Activated naive CD4-positive, alpha-beta T cell treated with anti-CD3 and anti-CD28 coated beads, Interleukin-2, amount 50 U/mL, for 72 hours (primary cell): ENCODE data around the gene TFPI. TPM values are rescaled to one million over a fixed set of nuclear protein-coding genes. Genes with fewer than 3 reads are reported as not detected.
"Not testable (repeated sequence)": the region's sequence is repeated elsewhere in the genome, so short reads cannot be mapped to it uniquely, and the experiment has no call there.

Experiments used
- ATAC-seq, 2 donors: fragments of 150-1000 bp; cut with Tn5 transposase; 2 replicates each; pipeline ENCODE4 v1.10.0; 2021; ENCODE audit warnings: mild to moderate bottlenecking in 2 of 2, moderate library complexity in 2 of 2
- DNase-seq, 2 donors: peaks; one replicate each; pipeline ENCODE4 v3.0.0; 2021 to 2022; ENCODE audit warnings: low spot score in 2 of 2
- H3K27ac Mint-ChIP-seq, 2 donors: one replicate each; pipeline ENCODE4 v1.8.0; 2022; ENCODE audit warnings: mild to moderate bottlenecking in 2 of 2, mixed read lengths in 2 of 2
- H3K36me3 Mint-ChIP-seq, 2 donors: one replicate each; pipeline ENCODE4 v1.8.0; 2022; ENCODE audit warnings: mixed read lengths in 2 of 2
- H3K9me3 Mint-ChIP-seq, 2 donors: one replicate each; pipeline ENCODE4 v1.8.0; 2022; ENCODE audit warnings: mixed read lengths in 2 of 2
- total RNA-seq, 2 donors: library from RNA; stranded (reverse); gene quantifications; one replicate each; pipeline ENCODE4 v1.2.3, GENCODE V29; 2022

Gene TFPI
- total RNA-seq, 2 donors from 2014 or later: 0.34 TPM; not detected in 1

DNA sequence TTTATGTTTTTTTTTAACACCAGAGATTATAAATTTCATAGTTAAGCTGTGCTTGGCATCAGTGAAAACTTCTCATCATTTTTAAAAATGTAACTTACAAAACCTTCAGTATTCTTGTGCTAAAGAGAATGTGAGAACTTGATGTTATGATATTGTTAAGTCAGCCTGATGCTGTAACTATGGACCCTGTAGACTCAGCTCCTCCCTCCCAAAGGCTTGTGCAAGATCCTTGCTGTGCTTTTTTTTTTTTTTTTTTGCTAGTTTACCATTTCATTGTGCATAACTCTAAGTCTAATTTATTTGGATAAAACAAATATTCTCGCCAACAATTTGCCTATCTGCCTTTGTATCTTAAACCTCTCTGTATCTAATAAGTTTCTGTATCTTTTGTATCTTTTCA lies 12.9 kb upstream of the TFPI start:
- Mint-ChIP-seq H3K27ac (no peak overlapping the region), H3K9me3 (no peaks in the 10 kb centered on the region), H3K36me3 (no peaks in the 10 kb centered on the region)
- no peak for DNase-seq
- no peak for ATAC-seq

DNA sequence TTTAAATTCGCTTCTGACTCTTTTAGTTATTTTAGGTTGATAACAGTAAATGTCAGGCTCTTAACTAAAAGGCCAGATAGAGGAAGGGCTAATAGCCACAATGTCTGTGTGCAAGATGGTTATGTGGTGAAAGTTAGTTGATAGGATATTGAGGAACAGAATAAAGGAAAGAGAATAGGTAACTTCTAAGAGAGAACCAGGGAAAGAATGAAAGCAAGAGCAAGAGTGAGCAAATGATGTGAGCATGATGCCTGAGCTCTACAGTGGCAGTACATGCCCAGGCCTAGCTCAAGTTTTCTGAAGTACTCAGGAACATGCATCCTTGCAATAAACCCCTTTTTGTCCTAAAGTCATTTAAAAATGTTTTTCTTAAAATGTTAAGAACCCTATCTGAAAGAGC lies 12.5 kb upstream of the TFPI start:
- Mint-ChIP-seq H3K9me3 (no peaks in the 10 kb centered on the region), H3K36me3 (no peaks in the 10 kb centered on the region), H3K27ac (no peak overlapping the region)
- ATAC-seq: no peak
- no peak for DNase-seq

DNA sequence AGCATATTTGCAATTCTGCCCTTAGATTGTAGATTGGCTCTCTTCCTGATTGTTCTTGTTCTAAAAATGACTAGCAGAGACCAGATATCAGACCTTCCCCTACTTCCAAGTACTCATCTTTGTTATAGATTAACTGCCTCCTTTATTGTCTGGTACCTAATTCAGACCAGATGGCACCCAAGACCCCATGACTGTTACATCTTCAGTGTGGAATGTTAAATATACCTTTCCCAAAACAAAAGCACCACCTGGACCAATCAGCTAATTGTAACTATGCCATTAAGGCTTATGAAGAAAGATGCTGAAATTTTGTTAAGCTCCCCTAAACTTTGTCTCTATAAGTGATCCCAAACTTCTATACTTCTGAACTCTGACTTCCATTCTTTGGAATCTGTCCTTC lies 12.0 kb upstream of the TFPI start:
- ATAC-seq: no peak
- DNase-seq: no peak
- no peaks in the 10 kb centered on the region for H3K36me3 Mint-ChIP-seq
- no peak overlapping the region for H3K27ac Mint-ChIP-seq
- no peaks in the 10 kb centered on the region for H3K9me3 Mint-ChIP-seq

DNA sequence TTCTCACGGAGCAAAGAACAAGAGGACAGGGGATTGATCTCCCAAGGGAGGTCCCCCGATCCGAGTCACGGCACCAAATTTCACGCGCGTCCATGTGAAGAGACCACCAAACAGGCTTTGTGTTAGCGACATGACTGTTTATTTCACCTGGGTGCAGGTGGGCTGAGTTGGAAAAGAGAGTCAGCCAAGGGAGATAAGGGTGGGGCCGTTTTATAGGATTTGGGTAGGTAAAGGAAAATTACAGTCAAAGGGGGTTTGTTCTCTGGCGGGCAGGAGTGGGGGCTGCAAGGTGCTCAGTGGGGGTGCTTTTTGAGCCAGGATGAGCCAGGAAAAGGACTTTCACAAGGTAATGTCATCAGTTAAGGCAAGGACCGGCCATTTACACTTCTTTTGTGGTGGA lies 11.4 kb upstream of the TFPI start:
- not testable (repeated sequence) for H3K36me3 Mint-ChIP-seq, DNase-seq, H3K9me3 Mint-ChIP-seq, ATAC-seq, H3K27ac Mint-ChIP-seq

DNA sequence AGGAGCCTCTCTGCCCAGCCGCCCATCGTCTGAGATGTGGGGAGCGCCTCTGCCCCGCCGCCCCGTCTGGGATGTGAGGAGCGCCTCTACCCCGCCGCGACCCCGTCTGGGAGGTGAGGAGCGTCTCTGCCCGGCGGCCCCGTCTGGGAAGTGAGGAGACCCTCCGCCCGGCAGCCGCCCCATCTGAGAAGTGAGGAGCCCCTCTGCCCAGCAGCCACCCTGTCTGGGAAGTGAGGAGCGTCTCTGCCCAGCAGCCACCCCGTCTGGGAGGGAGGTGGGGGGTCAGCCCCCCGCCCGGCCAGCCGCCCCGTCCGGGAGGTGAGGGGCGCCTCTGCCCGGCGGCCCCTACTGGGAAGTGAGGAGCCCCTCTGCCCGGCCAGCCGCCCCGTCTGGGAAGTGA lies 2.3 kb upstream of the TFPI start:
- not testable (repeated sequence) for DNase-seq, H3K36me3 Mint-ChIP-seq, H3K27ac Mint-ChIP-seq, ATAC-seq, H3K9me3 Mint-ChIP-seq

DNA sequence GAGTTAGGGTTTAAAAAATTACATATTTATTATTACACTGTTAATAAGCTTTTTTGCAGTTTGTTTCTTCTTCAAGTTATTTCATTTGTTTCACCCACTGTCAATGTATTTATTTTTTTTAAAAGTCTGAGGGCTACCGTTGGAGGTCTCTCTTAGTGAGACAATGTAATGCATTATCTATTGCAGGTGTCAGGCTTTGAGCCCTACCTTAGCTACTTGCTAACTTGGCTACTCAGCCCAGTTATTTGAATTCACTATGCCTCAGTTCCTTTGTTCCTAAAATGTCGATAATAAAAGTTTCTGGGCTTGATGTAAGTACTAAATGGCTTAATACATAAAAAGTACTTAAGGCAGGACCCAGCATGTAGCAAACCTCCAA lies 458 bp upstream of the TFPI start:
- no peaks in the 10 kb centered on the region for H3K36me3 Mint-ChIP-seq
- H3K27ac Mint-ChIP-seq: no peak overlapping the region
- no peak for DNase-seq
- no peak for ATAC-seq
- no peaks in the 10 kb centered on the region for H3K9me3 Mint-ChIP-seq

DNA sequence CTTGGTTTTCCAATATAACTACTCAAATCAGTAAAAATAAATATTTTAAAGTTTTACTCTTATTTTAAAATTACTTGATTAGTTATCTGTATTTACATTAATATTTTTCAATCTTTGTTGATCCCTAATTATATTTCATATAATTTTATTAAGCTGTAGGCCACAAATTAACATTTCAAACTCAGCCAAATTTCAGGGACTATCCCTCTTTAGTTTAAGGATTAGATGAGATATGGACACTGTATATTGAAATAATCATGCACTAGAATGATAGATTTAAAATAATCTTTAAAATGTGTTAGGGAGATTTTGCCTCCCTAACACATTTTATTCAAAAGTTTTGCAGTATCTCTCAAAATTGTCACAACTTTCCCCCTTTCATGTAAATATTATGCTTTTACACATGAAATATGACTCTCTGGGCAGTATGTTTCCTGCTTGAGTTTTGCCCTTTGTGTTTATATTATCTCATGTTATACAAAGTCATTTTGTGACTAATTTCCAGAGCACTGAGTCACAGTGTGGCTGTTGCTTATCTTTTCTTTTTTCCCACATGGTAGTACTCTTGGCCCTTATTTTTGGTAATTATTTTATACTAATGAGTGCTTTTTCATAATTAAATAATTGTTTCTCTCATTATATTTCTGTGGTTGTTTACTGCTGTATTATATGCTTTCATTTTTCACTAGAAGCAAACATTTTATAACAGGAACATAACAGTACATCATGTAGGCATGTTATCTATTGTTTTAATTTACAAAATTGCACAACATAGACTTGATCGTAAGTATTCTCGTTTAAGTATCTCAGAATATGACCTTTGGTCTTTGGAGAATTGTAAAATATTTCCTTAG lies 1.2 kb downstream of the TFPI start:
- DNase-seq: no peak
- Mint-ChIP-seq H3K27ac (no peak overlapping the region), H3K9me3 (no peaks in the 10 kb centered on the region), H3K36me3 (no peaks in the 10 kb centered on the region)
- peak; percentile 64 to 89 for ATAC-seq

DNA sequence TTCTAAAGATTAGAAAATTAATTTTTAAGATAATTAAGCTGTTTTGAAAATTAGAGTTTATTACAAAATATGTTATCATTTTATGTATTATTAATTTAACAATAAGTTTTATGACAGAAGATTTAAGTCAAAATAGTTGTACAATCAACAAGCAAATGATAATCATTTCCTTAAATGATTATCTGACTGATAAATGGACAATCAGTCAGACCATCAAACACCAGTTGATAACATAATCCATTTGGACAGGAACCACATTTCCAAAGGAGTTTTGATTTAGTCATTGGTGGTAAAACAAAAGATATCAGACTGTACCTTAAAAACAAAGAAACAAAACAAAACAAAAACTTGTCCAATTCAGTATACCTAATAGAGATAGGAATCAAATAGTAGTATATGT lies 1.9 kb downstream of the TFPI start:
- no peak for DNase-seq
- Mint-ChIP-seq H3K36me3 (no peaks in the 10 kb centered on the region), H3K27ac (no peak overlapping the region), H3K9me3 (no peaks in the 10 kb centered on the region)
- no peak for ATAC-seq

DNA sequence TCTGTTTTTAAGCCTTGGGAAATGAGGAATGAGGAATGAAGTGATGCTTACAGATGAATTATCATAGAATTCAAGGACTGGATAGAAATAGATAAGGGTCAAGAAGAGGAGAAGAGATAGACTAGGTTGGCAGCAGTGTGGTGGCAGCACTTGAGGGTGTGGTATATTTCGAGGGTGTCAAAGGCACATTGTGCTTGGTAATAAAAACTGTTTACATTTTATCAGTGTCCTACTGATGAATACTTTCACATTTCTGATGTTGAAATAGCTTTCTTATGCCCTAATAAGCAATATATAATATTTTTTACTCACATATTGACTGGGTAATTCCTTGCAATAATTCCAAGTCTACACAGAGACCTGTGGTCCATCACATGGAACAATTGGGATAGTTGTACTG lies 3.4 kb downstream of the TFPI start:
- no peak for ATAC-seq
- no peaks in the 10 kb centered on the region for H3K9me3 Mint-ChIP-seq
- no peak overlapping the region for H3K27ac Mint-ChIP-seq
- H3K36me3 Mint-ChIP-seq: no peaks in the 10 kb centered on the region
- DNase-seq: no peak

DNA sequence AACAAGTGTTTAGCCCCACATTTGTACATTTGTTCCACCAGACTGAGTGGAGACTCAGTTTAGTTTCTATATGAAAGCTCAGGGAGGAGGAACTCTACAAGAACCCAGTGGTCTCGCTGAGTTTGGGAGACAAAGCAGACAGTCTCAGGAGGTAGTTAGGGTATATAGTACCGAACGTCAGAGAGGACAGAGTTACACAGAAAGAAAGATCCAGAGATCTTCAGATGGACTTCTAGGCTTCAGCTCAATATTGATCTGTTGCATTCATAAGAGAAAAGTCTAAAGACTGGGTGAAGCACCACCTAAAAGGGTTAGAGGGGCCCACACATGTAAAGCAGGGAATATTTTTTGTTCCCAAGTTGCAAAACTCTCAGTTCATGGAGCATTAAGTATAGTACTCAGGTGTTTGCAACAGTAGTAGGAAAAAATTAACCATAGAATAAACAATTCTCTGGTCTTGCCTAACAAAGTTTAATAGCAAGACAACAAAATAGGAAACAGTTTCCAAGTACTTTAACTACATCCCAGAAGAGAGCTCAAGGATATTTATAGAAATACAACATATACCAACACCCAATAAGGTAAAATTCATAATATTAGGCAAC lies 4.2 kb downstream of the TFPI start:
- DNase-seq (no peak), ATAC-seq (no peak)
- no peaks in the 10 kb centered on the region for H3K9me3 Mint-ChIP-seq
- no peaks in the 10 kb centered on the region for H3K36me3 Mint-ChIP-seq
- no peak overlapping the region for H3K27ac Mint-ChIP-seq

DNA sequence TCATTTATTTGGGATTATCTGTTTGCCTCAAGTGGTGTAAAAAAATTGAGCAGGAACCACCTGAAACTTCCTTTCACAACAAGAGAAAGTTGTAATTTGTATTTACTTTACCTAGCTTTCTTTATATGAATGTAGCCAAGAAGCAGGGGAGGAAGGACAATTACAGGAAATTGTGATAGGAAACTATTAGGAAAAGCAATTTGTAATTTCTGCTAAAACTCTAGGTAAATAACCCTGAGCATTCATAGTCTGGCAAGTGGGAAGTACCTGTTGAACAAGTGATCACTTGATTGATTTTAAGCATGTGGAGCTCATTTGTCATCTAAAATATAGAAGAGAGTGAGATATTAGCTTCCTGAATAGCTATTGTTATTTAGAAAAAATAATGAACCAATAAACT lies 5.0 kb downstream of the TFPI start:
- DNase-seq (no peak), ATAC-seq (no peak)
- Mint-ChIP-seq H3K36me3 (no peaks in the 10 kb centered on the region), H3K9me3 (no peaks in the 10 kb centered on the region), H3K27ac (no peak overlapping the region)

DNA sequence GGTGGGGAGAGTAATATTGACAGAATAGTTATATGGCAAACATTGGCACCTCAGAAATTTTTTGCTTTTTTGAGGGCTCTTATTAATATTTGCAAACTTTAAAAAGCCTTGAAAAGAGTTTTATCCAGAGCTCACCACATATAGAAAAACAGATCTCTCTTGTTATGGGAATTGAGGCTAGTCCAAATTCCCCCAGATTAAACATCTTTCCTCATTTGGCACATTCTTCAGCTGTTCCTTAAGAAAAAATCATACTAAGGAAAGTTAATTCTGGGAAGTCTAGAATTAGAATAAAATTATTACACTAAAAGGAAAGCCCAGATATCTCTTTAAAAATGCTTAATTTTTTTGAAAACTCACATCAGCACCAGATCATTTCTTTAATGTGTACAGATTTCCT lies 5.6 kb downstream of the TFPI start:
- Mint-ChIP-seq H3K36me3 (no peaks in the 10 kb centered on the region), H3K27ac (no peak overlapping the region), H3K9me3 (no peaks in the 10 kb centered on the region)
- no peak for DNase-seq
- ATAC-seq: no peak

DNA sequence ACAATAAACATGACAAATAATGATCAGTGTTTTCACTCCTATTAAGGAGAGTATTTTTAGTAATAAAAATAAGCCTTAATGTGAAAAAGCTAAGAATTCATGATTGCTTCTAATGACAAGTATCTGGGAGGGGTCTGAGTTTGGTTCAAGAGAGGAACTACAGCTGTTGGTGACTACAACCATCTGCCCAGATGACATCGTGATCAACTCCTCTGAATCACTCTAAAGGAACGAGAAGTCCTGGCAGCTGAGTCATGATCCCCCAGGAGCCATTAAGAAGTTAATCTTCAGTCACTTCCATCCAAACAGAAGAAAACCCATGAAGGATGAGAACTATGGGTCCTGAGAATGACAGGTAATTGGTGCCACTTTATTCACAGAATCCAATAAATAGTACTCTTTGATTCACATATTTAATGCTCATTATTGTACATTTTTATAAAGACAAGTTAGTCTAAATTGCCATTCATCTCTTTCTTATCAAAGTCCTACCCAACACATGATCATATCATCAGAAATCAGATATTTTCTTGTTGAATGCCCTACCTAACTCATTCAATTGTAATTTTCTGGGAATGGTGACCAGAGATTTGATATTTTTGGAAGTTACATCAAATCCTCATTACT lies 6.8 kb downstream of the TFPI start:
- Mint-ChIP-seq H3K9me3 (no peaks in the 10 kb centered on the region), H3K27ac (no peak overlapping the region), H3K36me3 (no peaks in the 10 kb centered on the region)
- DNase-seq (no peak), ATAC-seq (no peak)

DNA sequence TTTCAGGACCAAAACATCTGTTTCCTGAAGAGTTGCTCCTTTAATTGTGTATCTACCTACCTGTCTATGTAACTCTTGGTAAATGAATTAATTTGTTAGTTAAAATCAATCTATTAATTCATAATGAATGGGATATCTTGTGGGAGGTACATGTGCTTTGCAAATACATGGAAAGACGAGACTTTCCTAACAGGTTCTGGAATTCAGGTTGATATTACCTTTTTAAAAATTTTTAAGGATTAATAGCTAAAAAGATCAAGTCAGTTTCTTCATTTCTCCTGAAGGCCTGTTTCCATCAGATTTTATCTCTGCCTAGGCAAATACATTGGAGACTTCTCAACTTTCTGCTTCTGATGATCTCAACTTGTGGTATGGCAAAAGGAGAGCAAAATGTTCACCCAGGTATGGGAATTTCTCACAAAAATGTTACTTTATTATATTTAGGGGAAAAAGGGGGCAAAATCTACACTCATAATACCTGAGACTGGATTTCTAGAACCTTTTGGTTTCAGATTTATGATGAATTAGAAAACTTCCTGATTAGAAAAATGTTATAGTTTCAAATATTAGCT lies 7.4 kb downstream of the TFPI start:
- no peak overlapping the region for H3K27ac Mint-ChIP-seq
- no peaks in the 10 kb centered on the region for H3K9me3 Mint-ChIP-seq
- no peaks in the 10 kb centered on the region for H3K36me3 Mint-ChIP-seq
- ATAC-seq: no peak
- DNase-seq: no peak

DNA sequence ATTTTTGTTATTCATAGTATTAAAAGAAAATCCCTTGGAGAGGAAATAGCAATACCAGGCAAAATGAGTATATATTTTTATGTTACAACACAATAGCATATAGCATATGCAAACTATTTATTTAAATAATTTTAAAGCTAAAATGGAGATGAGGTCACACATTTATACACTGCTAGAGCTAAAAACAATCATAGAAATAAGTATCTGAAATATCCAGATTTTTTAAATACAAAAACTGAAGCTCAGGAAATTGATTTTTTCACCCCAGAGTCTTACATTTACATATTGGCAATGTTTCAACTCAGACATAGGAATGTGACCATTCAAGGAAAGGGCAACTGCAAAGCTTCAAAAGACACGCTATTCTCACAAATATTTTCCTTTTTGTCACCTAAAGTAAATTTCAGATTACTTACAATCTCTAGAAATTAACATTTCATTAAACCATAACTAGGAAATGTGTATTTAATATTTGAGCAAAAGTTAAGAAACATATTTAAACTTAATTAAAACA lies 8.9 kb downstream of the TFPI start:
- Mint-ChIP-seq H3K36me3 (no peaks in the 10 kb centered on the region), H3K27ac (no peak overlapping the region)
- no peak for ATAC-seq

DNA sequence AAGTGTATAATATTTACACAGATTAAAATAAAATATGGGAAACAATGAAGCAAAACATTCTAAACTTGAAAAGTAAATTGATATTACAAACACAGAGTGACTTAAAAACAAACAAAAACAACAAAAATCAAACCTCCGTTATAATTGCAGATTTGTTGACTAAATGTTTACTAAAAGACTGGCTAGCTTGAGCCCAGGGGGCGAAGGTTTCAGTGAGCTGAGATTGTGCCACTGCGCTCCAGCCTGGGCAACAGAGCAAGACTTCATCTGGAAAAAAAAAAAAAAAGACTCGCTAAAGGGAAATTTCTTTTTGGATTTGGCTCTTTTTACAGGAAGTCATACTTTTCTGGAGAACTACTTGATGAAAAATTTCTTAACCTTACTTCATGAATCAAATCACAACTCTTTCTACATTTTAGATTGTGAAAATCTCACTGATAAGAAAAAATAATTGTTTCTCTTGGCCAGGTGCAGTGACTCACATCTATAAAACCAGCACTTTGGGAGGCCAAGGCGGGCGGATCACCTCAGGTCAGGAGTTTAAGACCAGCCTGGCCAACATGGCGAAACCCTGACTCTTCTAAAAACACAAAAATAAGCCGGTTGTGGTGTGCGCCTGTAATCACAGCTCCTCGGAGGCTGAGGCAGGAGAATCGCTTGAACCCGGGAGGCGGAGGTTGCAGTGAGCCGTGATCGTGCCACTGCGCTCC lies 9.7 kb downstream of the TFPI start:
- Mint-ChIP-seq H3K9me3 (no peaks in the 10 kb centered on the region), H3K36me3 (no peaks in the 10 kb centered on the region), H3K27ac (no peak overlapping the region)
- no peak for ATAC-seq
- no peak for DNase-seq

More for the DNA sequence above, 8.9 kb downstream of the TFPI start:
- no peak for DNase-seq
- H3K9me3 Mint-ChIP-seq: no peaks in the 10 kb centered on the region

DNA sequence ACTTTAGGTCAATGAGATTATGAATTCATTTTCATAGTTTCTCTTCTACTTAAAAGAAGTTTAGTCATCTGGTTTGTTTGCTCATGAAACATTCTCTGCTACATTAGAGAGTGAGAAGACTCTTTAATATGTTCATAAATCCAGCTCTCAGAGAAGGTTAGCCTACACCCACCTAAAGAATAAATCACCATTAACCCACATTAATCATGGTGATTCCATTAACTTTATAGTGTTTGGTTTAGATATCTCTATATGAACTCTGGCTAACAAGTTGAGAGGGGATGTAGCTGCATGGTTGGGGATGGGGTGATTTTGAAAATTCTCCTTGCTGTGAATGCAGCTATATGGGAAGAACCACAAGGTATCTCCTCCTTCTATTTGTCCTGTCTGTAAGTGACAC lies 10.7 kb downstream of the TFPI start:
- ATAC-seq (no peak), DNase-seq (no peak)
- Mint-ChIP-seq H3K27ac (no peak overlapping the region), H3K9me3 (no peaks in the 10 kb centered on the region), H3K36me3 (no peaks in the 10 kb centered on the region)
